ENCODE results near the gene PALLD.

The PALLD gene

GRCh38 chr4:168830777-168831512 lies 334.1 kb downstream of the PALLD start:
- Histone ChIP-seq H3K36me3 (replicated peaks in 1 of 2; ENCODE audit: control insufficient read depth in 2 of 2, insufficient read depth in 2 of 2, low read length in 2 of 2) (peaks cover 0 to 10% of the 10 kb centered on the region in 2 donors), H2BK15ac (ENCODE audit: low read length) (no peak overlapping the region), H4K91ac (ENCODE audit: low read depth, low read length, poor library complexity) (no peak overlapping the region), H3K27me3 (ENCODE audit: control insufficient read depth in 3 of 3, insufficient read depth in 3 of 3, low read depth in 1 of 3, low read length in 3 of 3) (no peaks in the 10 kb centered on the region), H4K8ac (ENCODE audit: low read depth, low read length) (no peak overlapping the region), H3K23ac (ENCODE audit: low read depth, low read length, poor library complexity) (no peak overlapping the region), H2AK5ac (ENCODE audit: low read depth, low read length) (no peak overlapping the region), H3K79me1 (ENCODE audit: low read depth, low read length) (peaks cover 2% of the 10 kb centered on the region), H2BK120ac (ENCODE audit: low read depth, low read length) (peak overlapping the region; percentile 90), H3K14ac (ENCODE audit: low read length) (no peak overlapping the region), H2BK12ac (ENCODE audit: low read length) (no peak overlapping the region), H3K4me2 (ENCODE audit: insufficient read depth, low read length, poor library complexity, severe bottlenecking) (peak overlapping the region; percentile 64), H3K9me3 (replicated peaks in 1 of 2; ENCODE audit: control insufficient read depth in 2 of 2, insufficient read depth in 1 of 2, low read depth in 1 of 2, low read length in 2 of 2) (no peaks in the 10 kb centered on the region), H3K9ac (ENCODE audit: low read depth, low read length, poor library complexity) (no peak overlapping the region), H3K18ac (ENCODE audit: low read length) (no peak overlapping the region), H3K4me1 (ENCODE audit: control insufficient read depth in 2 of 2, insufficient read depth in 1 of 2, low read depth in 1 of 2, low read length in 2 of 2) (peaks cover 12 to 14% of the 10 kb centered on the region in 2 donors), H3K27ac (replicated peaks; ENCODE audit: low read length) (no peak overlapping the region), H3K4ac (ENCODE audit: low read length) (no peak overlapping the region), H2BK5ac (ENCODE audit: low read length) (no peak overlapping the region), H3K4me3 (ENCODE audit: low read length in 2 of 2) (peak overlapping the region in 1 of 2 donors; percentile 91), H2AFZ (ENCODE audit: low read length) (peak overlapping the region; percentile 92)
- DNase-seq (ENCODE audit: low spot score) = no peak
- WGBS, 2 donors (ENCODE audit: extremely low coverage in 2 of 2, insufficient read length in 2 of 2, insufficient replicate concordance in 1 of 2) = no CpG with 5 or more reads among the region's 6 CpGs

GRCh38 chr4:168831585-168831918 lies 334.7 kb downstream of the PALLD start:
- no peak for DNase-seq (ENCODE audit: low spot score)
- H3K23ac ChIP-seq (ENCODE audit: low read depth, low read length, poor library complexity) = no peak overlapping the region
- H3K27me3 ChIP-seq (ENCODE audit: control insufficient read depth in 3 of 3, insufficient read depth in 3 of 3, low read depth in 1 of 3, low read length in 3 of 3) = no peaks in the 10 kb centered on the region
- peak overlapping the region; percentile 48 for H3K27ac ChIP-seq (replicated peaks; ENCODE audit: low read length)
- H3K79me1 ChIP-seq (ENCODE audit: low read depth, low read length) = peaks cover 2% of the 10 kb centered on the region
- peak overlapping the region; percentile 58 for H3K14ac ChIP-seq (ENCODE audit: low read length)
- peak overlapping the region; percentile 64 for H3K4me2 ChIP-seq (ENCODE audit: insufficient read depth, low read length, poor library complexity, severe bottlenecking)
- no peak overlapping the region for H2AK5ac ChIP-seq (ENCODE audit: low read depth, low read length)
- no peak overlapping the region for H4K91ac ChIP-seq (ENCODE audit: low read depth, low read length, poor library complexity)
- peak overlapping the region; percentile 92 for H2AFZ ChIP-seq (ENCODE audit: low read length)
- H2BK5ac ChIP-seq (ENCODE audit: low read length) = no peak overlapping the region
- peak overlapping the region; percentile 90 for H2BK120ac ChIP-seq (ENCODE audit: low read depth, low read length)
- no peak overlapping the region for H4K8ac ChIP-seq (ENCODE audit: low read depth, low read length)
- H3K4me3 ChIP-seq (ENCODE audit: low read length in 2 of 2) = peak overlapping the region; percentile 67 to 91
- no peak overlapping the region for H3K9ac ChIP-seq (ENCODE audit: low read depth, low read length, poor library complexity)
- peak overlapping the region; percentile 91 for H3K18ac ChIP-seq (ENCODE audit: low read length)
- peaks cover 2 to 16% of the 10 kb centered on the region in 2 donors for H3K36me3 ChIP-seq (replicated peaks in 1 of 2; ENCODE audit: control insufficient read depth in 2 of 2, insufficient read depth in 2 of 2, low read length in 2 of 2)
- no peak overlapping the region for H2BK12ac ChIP-seq (ENCODE audit: low read length)
- no CpG with 5 or more reads among the region's 14 CpGs for WGBS, 2 donors (ENCODE audit: extremely low coverage in 2 of 2, insufficient read length in 2 of 2, insufficient replicate concordance in 1 of 2)
- peaks cover 11 to 16% of the 10 kb centered on the region in 2 donors for H3K4me1 ChIP-seq (ENCODE audit: control insufficient read depth in 2 of 2, insufficient read depth in 1 of 2, low read depth in 1 of 2, low read length in 2 of 2)
- no peak overlapping the region for H2BK15ac ChIP-seq (ENCODE audit: low read length)
- H3K9me3 ChIP-seq (replicated peaks in 1 of 2; ENCODE audit: control insufficient read depth in 2 of 2, insufficient read depth in 1 of 2, low read depth in 1 of 2, low read length in 2 of 2) = no peaks in the 10 kb centered on the region
- no peak overlapping the region for H3K4ac ChIP-seq (ENCODE audit: low read length)

DNA sequence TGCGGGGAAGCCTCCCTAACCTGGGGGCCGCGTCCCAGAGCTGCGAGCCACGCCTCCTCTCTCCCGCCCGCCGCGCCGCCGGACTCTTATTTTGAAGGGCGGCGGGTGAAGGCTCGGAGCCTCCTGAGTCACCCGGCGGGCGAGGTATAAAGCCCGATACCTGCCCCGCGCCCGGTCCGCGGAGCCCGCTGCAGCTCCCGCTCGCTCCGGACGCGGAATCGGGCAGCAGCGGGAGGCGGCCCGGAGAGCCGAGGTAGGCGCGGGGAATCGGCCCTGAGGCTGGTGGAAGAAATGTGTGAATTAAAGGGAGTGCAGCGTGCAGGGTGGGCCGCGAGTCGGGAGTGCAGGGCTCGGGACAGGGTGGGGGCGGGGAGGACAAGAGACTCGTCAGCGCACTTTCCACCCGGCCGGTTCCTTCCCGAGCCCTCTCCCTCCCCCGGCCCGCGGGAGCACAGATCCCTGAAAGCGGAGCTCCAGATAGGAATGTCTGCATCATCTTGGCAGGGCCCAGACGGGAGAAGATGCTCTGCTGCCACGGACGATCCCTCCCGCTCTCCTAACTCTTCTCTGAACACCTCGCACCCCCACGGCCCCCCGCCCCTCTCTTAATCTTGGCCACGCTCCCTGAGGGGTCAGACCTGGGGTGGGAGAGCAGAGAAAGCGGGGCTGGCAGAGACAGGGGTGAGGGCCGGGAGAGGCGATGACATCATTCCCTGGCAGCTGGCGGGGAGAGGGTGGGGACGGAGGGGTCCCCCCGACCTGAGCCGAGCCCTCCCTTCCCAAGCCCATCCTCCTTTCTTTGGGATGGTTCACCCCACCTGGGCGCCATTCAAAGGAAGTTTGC lies 335.3 kb downstream of the PALLD start:
- Histone ChIP-seq H3K27me3 (ENCODE audit: control insufficient read depth in 3 of 3, insufficient read depth in 3 of 3, low read depth in 1 of 3, low read length in 3 of 3) (no peaks in the 10 kb centered on the region), H2BK5ac (ENCODE audit: low read length) (peak overlapping the region; percentile 99)

More for the DNA sequence above, 335.3 kb downstream of the PALLD start:
- H3K14ac ChIP-seq (ENCODE audit: low read length) = peak overlapping the region; percentile 50
- H2BK15ac ChIP-seq (ENCODE audit: low read length) = peak overlapping the region; percentile 93
- H2BK12ac ChIP-seq (ENCODE audit: low read length) = no peak overlapping the region
- peak overlapping the region; percentile 99 for H3K18ac ChIP-seq (ENCODE audit: low read length)
- WGBS, 2 donors (ENCODE audit: extremely low coverage in 2 of 2, insufficient read length in 2 of 2, insufficient replicate concordance in 1 of 2) = no CpG with 5 or more reads among the region's 68 CpGs
- peak overlapping the region; percentile 92 for H2AFZ ChIP-seq (ENCODE audit: low read length)
- DNase-seq (ENCODE audit: low spot score) = peak; percentile 77
- peak overlapping the region; percentile 84 for H3K27ac ChIP-seq (replicated peaks; ENCODE audit: low read length)
- H3K9ac ChIP-seq (ENCODE audit: low read depth, low read length, poor library complexity) = peak overlapping the region; percentile 99
- H3K79me1 ChIP-seq (ENCODE audit: low read depth, low read length) = peaks cover 2% of the 10 kb centered on the region
- no peaks in the 10 kb centered on the region for H3K9me3 ChIP-seq (replicated peaks in 1 of 2; ENCODE audit: control insufficient read depth in 2 of 2, insufficient read depth in 1 of 2, low read depth in 1 of 2, low read length in 2 of 2)
- H3K4ac ChIP-seq (ENCODE audit: low read length) = no peak overlapping the region
- peak overlapping the region; percentile 83 for H2AK5ac ChIP-seq (ENCODE audit: low read depth, low read length)
- H4K8ac ChIP-seq (ENCODE audit: low read depth, low read length) = no peak overlapping the region
- H2BK120ac ChIP-seq (ENCODE audit: low read depth, low read length) = peak overlapping the region; percentile 90
- peak overlapping the region; percentile 92 for H3K23ac ChIP-seq (ENCODE audit: low read depth, low read length, poor library complexity)
- peaks cover 2 to 22% of the 10 kb centered on the region in 2 donors for H3K36me3 ChIP-seq (replicated peaks in 1 of 2; ENCODE audit: control insufficient read depth in 2 of 2, insufficient read depth in 2 of 2, low read length in 2 of 2)
- no peak overlapping the region for H4K91ac ChIP-seq (ENCODE audit: low read depth, low read length, poor library complexity)
- H3K4me2 ChIP-seq (ENCODE audit: insufficient read depth, low read length, poor library complexity, severe bottlenecking) = peak overlapping the region; percentile 64
- peak overlapping the region; percentile 91 to 97 for H3K4me3 ChIP-seq (ENCODE audit: low read length in 2 of 2)
- H3K4me1 ChIP-seq (ENCODE audit: control insufficient read depth in 2 of 2, insufficient read depth in 1 of 2, low read depth in 1 of 2, low read length in 2 of 2) = peaks cover 7 to 13% of the 10 kb centered on the region in 2 donors

Measured in neuronal stem cell (in vitro differentiated cells).